Spleen (tissue), 11 donors: Measurements from ENCODE around the gene CTSD. TPM values are rescaled to one million over a fixed set of nuclear protein-coding genes. Genes with fewer than 3 reads are reported as not detected.

Experiments
- DNase-seq: peaks from one replicate; pipeline ENCODE4 v3.0.0-alpha.2; 2020
- H3K27ac ChIP-seq, 8 donors: fragments of 200-600 bp; sonication (generic) in 7 of 8; 1 replicate in 4 of 8; 2 replicates in 4 of 8; pipeline versions ENCODE4 v1.5.0 to v1.8.0; 2016 to 2021; ENCODE audit warnings: inconsistent platforms in 4 of 8, mild to moderate bottlenecking in 4 of 8, moderate library complexity in 1 of 8
- H3K27me3 ChIP-seq, 7 donors: fragments of 200-600 bp; sonication (generic) in 6 of 7; replicated peaks in 1 of 7; 1 replicate in 4 of 7; 2 replicates in 3 of 7; pipeline versions ENCODE4 v1.5.0 to v1.8.0; 2016 to 2021; ENCODE audit warnings: inconsistent platforms in 3 of 7, mild to moderate bottlenecking in 1 of 7
- H3K36me3 ChIP-seq, 6 donors: fragments of 200-600 bp; sonication (generic) in 5 of 6; 1 replicate in 4 of 6; 2 replicates in 2 of 6; pipeline versions ENCODE4 v1.5.0 to v1.8.0; 2016 to 2021; ENCODE audit warnings: inconsistent platforms in 2 of 6
- H3K4me1 ChIP-seq, 6 donors: fragments of 200-600 bp; sonication (generic) in 5 of 6; 1 replicate in 3 of 6; 2 replicates in 3 of 6; pipeline versions ENCODE4 v1.5.0 to v1.8.0; 2016 to 2021; ENCODE audit warnings: inconsistent platforms in 3 of 6
- H3K4me3 ChIP-seq, 8 donors: fragments of 200-600 bp; sonication (generic) in 7 of 8; 1 replicate in 4 of 8; 2 replicates in 4 of 8; pipeline versions ENCODE4 v1.5.0 to v1.8.0; 2016 to 2021; ENCODE audit warnings: inconsistent platforms in 4 of 8, mild to moderate bottlenecking in 4 of 8, moderate library complexity in 2 of 8
- H3K9me3 ChIP-seq, 8 donors: fragments of 200-600 bp; sonication (generic) in 7 of 8; 1 replicate in 4 of 8; 2 replicates in 4 of 8; pipeline versions ENCODE4 v1.5.0 to v1.8.0; 2016 to 2021; ENCODE audit warnings: inconsistent platforms in 4 of 8
- CTCF ChIP-seq, 11 experiments: fragments of 200-600 bp in 7 of 11; fragments of 450-650 bp in 4 of 11; sonication (generic) in 4 of 11; IDR thresholded peaks in 8 of 11; conservative IDR thresholded peaks in 3 of 11; 1 replicate in 7 of 11; 2 replicates in 4 of 11; pipeline versions ENCODE4 v1.4.0 to v1.8.0; 2016 to 2021; ENCODE audit warnings: antibody characterized with exemption in 11 of 11, inconsistent platforms in 4 of 11, mild to moderate bottlenecking in 1 of 11
- POLR2A ChIP-seq, 3 donors: fragments of 450-650 bp; IDR thresholded peaks; one replicate each; pipeline ENCODE4 v1.5.1; 2017; ENCODE audit warnings: antibody characterized with exemption in 3 of 3, mild to moderate bottlenecking in 1 of 3
- POLR2AphosphoS5 ChIP-seq, 3 donors: sonication (generic); formaldehyde crosslinking; IDR thresholded peaks; one replicate each; pipeline ENCODE4 v1.5.1; 2017; ENCODE audit warnings: antibody characterized with exemption in 3 of 3
- WGBS, 5 donors: extraction: QIAGEN DNeasy Blood & Tissue Kit in 3 of 5; methylation state at CpG; one replicate each; pipeline versions ENCODE4 v1.1.5 to v1.1.7; 2013 to 2018; 5-methylcytosine and 5-hydroxymethylcytosine counted together
- intact Hi-C: fragments of 100-400 bp; cut with DNase I; formaldehyde crosslinking; loops from one replicate; pipeline ENCODE4 v1.15.0; 2023; ENCODE audit warnings: low total_unique reads
- polyA plus RNA-seq, 3 donors: library from polyadenylated mRNA; stranded (reverse); fragments of 200-250 nt; gene quantifications; one replicate each; pipeline ENCODE4 v1.2.1, GENCODE V29; 2013
- total RNA-seq, 7 donors: library from RNA; depleted of rRNA in 3 of 7; stranded (reverse); fragments of >200 nt in 3 of 7; fragmentation: NEBNext Ultra II Directional in 4 of 7; extraction: Animal tissue kit (Norgen Biotek cat#: 25700) in 4 of 7; gene quantifications; one replicate each; pipeline versions ENCODE4 v1.1.0 to v1.2.1, GENCODE V29; 2016 to 2021
- donor health status: healthy with polysubstance abuse.
- donor health status: DM: no; HTN: no; CAD: no; lungs with moderate emphysema.
- donor health status: DM: no; HTN: no; CAD: no.
- donor health status: Bipolar disorder and iron deficiency.
- donor health status: healthy.
- donor health status: DM: no; HTN: no; CAD: no.
- donor health status: DM: yes; HTN: yes; CAD: no.

The CTSD gene
- total and polyA plus RNA-seq, 10 donors, result 289 to 1,234 (median 736) TPM

GRCh38 chr11:1803246-1803645, 39.5 kb upstream of the CTSD start:
- no peak overlapping the region for H3K27ac ChIP-seq
- H3K4me3 ChIP-seq, result no peak overlapping the region
- intact Hi-C loops, result no loop called here
- WGBS, 5 donors, result 82 to 97% (median 92%) methylated on average over 16 to 20 of the region's 20 CpGs
- TF ChIP-seq CTCF (IDR thresholded peaks at IDR 0.05 in 8 of 11, conservative IDR thresholded peaks at IDR 0.05 in 3 of 11) (no peak), POLR2A (IDR thresholded peaks at IDR 0.05) (no peak), POLR2AphosphoS5 (IDR thresholded peaks at IDR 0.05) (no peak)
- no peak for DNase-seq
- no peaks in the 10 kb centered on the region for H3K9me3 ChIP-seq
- no peaks in the 10 kb centered on the region for H3K36me3 ChIP-seq
- H3K4me1 ChIP-seq, result no peaks in the 10 kb centered on the region
- H3K27me3 ChIP-seq, result peaks cover 0 to 52% (median 0%) of the 10 kb centered on the region in 7 donors

- TF ChIP-seq POLR2A (IDR thresholded peaks at IDR 0.05) (no peak), POLR2AphosphoS5 (IDR thresholded peaks at IDR 0.05) (no peak), CTCF (IDR thresholded peaks at IDR 0.05 in 8 of 11, conservative IDR thresholded peaks at IDR 0.05 in 3 of 11) (no peak)
- DNase-seq, result no peak
- H3K4me1 ChIP-seq, result peaks cover 0 to 7% (median under 1%) of the 10 kb centered on the region in 6 donors
- H3K27me3 ChIP-seq, result peaks cover 0 to 18% (median 0%) of the 10 kb centered on the region in 7 donors
- 89 to 96% (median 91%) methylated on average over 14 of the region's 14 CpGs for WGBS, 5 donors
- peaks cover 0 to 8% (median 0%) of the 10 kb centered on the region in 8 donors for H3K9me3 ChIP-seq
- no peaks in the 10 kb centered on the region for H3K36me3 ChIP-seq
- no peak overlapping the region for H3K4me3 ChIP-seq
- H3K27ac ChIP-seq, result no peak overlapping the region
- intact Hi-C loops, result no loop called here
These were observed 33.8 kb upstream of the CTSD start for GRCh38 chr11:1797391-1798125.

GRCh38 chr11:1796413-1797011, 32.8 kb upstream of the CTSD start:
- Histone ChIP-seq H3K27me3 (peaks cover 0 to 18% (median 0%) of the 10 kb centered on the region in 7 donors), H3K27ac (no peak overlapping the region), H3K4me1 (peaks cover 0 to 10% (median 2%) of the 10 kb centered on the region in 6 donors), H3K4me3 (no peak overlapping the region), H3K9me3 (peaks cover 0 to 8% (median 0%) of the 10 kb centered on the region in 8 donors), H3K36me3 (no peaks in the 10 kb centered on the region)
- WGBS, 5 donors, result 77 to 87% (median 82%) methylated on average over 12 of the region's 12 CpGs
- no peak for DNase-seq
- intact Hi-C loops, result no loop called here
- TF ChIP-seq CTCF (IDR thresholded peaks at IDR 0.05 in 8 of 11, conservative IDR thresholded peaks at IDR 0.05 in 3 of 11) (no peak), POLR2A (IDR thresholded peaks at IDR 0.05) (no peak), POLR2AphosphoS5 (IDR thresholded peaks at IDR 0.05) (no peak)

GRCh38 chr11:1793081-1793480, 29.4 kb upstream of the CTSD start:
- Histone ChIP-seq H3K4me1 (peaks cover 0 to 10% (median 2%) of the 10 kb centered on the region in 6 donors), H3K27ac (peak overlapping the region in 3 of 8 donors; percentile 23 to 54 (median 25)), H3K4me3 (no peak overlapping the region), H3K9me3 (peaks cover 0 to 8% (median 0%) of the 10 kb centered on the region in 8 donors), H3K36me3 (no peaks in the 10 kb centered on the region), H3K27me3 (peaks cover 0 to 7% (median 0%) of the 10 kb centered on the region in 7 donors)
- TF ChIP-seq POLR2A (IDR thresholded peaks at IDR 0.05) (no peak), CTCF (IDR thresholded peaks at IDR 0.05 in 8 of 11, conservative IDR thresholded peaks at IDR 0.05 in 3 of 11) (no peak), POLR2AphosphoS5 (IDR thresholded peaks at IDR 0.05) (no peak)
- DNase-seq, result no peak
- 50 to 89% (median 68%) methylated on average over 3 of the region's 3 CpGs for WGBS, 5 donors
- intact Hi-C loops, result no loop called here
